Endothelial cell (in vitro differentiated cells): ENCODE data around the gene ANO3. TPM values are rescaled to one million over a fixed set of nuclear protein-coding genes. Genes with fewer than 3 reads are reported as not detected.

Experiments used
- DNase-seq: peaks from one replicate; pipeline ENCODE4 v3.0.0; 2021; ENCODE audit warnings: low spot score
- H3K27ac Mint-ChIP-seq: one replicate; pipeline ENCODE4 v1.8.0; 2021; ENCODE audit warnings: mixed read lengths, inconsistent platforms; ENCODE audit not compliant: unreplicated experiment
- H3K27me3 Mint-ChIP-seq: one replicate; pipeline ENCODE4 v1.8.0; 2021; ENCODE audit warnings: mild to moderate bottlenecking, moderate library complexity, mixed read lengths, inconsistent platforms; ENCODE audit not compliant: unreplicated experiment
- H3K36me3 Mint-ChIP-seq: one replicate; pipeline ENCODE4 v1.8.0; 2021; ENCODE audit warnings: mild to moderate bottlenecking, low read depth, mixed read lengths, inconsistent platforms; ENCODE audit not compliant: unreplicated experiment
- H3K4me1 Mint-ChIP-seq: one replicate; pipeline ENCODE4 v1.8.0; 2021; ENCODE audit warnings: mild to moderate bottlenecking, mixed read lengths, inconsistent platforms; ENCODE audit not compliant: unreplicated experiment
- H3K4me3 Mint-ChIP-seq: one replicate; pipeline ENCODE4 v1.8.0; 2021; ENCODE audit warnings: mild to moderate bottlenecking, mixed read lengths, inconsistent platforms; ENCODE audit not compliant: unreplicated experiment
- H3K9me3 Mint-ChIP-seq: one replicate; pipeline ENCODE4 v1.8.0; 2021; ENCODE audit warnings: mixed read lengths, inconsistent platforms; ENCODE audit not compliant: unreplicated experiment
- total RNA-seq: library from RNA; stranded (reverse); fragmentation: NEBNext Ultra II Directional; extraction: Animal tissue kit (Norgen Biotek cat#: 25700); gene quantifications from one replicate; pipeline ENCODE4 v1.2.1, GENCODE V29; 2021; ENCODE audit not compliant: unreplicated experiment
- TF ChIP-seq, protein P1 (sequence below): fragments of 200-600 bp; sonication (generic); IDR thresholded peaks from one replicate; pipeline ENCODE4 v1.5.0; 2021; ENCODE audit warnings: antibody characterized with exemption; ENCODE audit not compliant: unreplicated experiment

Gene ANO3
- total RNA-seq, 1 donor from 2014 or later, result 0.36 TPM

DNA sequence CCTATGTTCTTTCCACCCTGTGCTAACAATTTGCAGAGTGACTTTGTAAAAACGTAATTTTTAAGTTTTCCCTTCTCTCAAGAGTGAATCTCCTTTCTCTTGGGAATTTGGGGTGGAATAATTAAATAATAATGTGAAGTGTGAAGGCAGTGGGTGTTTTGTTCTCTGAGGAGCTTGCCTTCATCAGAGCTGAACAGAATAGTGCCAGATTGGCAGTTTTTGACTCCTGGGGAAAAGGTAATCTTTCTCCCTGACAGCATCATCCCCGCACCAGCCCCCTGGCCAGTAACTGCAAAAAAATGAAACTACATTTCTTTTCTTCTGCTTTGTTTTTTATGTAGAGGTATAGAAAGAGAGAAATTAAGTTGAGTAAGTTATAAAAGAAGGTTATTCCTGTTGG is 180.3 kb downstream of the ANO3 start:
- H3K27ac Mint-ChIP-seq, result no peak overlapping the region
- no peak overlapping the region for H3K4me3 Mint-ChIP-seq
- H3K36me3 Mint-ChIP-seq, result no peaks in the 10 kb centered on the region
- no peak for DNase-seq
- H3K9me3 Mint-ChIP-seq, result no peaks in the 10 kb centered on the region
- no peaks in the 10 kb centered on the region for H3K4me1 Mint-ChIP-seq
- TF ChIP-seq, protein P1, sequence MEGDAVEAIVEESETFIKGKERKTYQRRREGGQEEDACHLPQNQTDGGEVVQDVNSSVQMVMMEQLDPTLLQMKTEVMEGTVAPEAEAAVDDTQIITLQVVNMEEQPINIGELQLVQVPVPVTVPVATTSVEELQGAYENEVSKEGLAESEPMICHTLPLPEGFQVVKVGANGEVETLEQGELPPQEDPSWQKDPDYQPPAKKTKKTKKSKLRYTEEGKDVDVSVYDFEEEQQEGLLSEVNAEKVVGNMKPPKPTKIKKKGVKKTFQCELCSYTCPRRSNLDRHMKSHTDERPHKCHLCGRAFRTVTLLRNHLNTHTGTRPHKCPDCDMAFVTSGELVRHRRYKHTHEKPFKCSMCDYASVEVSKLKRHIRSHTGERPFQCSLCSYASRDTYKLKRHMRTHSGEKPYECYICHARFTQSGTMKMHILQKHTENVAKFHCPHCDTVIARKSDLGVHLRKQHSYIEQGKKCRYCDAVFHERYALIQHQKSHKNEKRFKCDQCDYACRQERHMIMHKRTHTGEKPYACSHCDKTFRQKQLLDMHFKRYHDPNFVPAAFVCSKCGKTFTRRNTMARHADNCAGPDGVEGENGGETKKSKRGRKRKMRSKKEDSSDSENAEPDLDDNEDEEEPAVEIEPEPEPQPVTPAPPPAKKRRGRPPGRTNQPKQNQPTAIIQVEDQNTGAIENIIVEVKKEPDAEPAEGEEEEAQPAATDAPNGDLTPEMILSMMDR, result no peak
- H3K27me3 Mint-ChIP-seq, result no peaks in the 10 kb centered on the region

DNA sequence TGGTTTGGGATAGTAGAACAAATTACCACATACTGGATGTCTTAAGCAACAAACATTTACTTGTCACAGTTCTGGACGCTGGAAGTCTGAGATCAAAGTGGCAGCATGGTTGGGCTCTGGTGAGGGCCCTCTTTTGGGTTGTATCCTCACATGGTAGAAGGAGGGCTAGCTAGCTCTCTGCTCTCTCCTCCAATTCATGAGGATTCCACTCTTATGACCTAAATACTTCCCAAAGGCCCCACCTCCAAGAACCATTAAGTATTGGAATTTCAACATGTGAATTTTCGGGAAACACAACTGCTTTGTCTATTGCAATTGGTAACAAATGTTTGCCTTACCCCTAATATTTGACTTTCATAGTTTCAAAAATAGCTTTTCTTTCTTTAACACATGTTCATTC is 187.5 kb downstream of the ANO3 start:
- no peaks in the 10 kb centered on the region for H3K36me3 Mint-ChIP-seq
- H3K27ac Mint-ChIP-seq, result no peak overlapping the region
- no peaks in the 10 kb centered on the region for H3K9me3 Mint-ChIP-seq
- TF ChIP-seq, protein P1, result no peak
- H3K27me3 Mint-ChIP-seq, result peaks cover 2% of the 10 kb centered on the region
- H3K4me3 Mint-ChIP-seq, result no peak overlapping the region
- H3K4me1 Mint-ChIP-seq, result no peaks in the 10 kb centered on the region
- DNase-seq, result no peak

DNA sequence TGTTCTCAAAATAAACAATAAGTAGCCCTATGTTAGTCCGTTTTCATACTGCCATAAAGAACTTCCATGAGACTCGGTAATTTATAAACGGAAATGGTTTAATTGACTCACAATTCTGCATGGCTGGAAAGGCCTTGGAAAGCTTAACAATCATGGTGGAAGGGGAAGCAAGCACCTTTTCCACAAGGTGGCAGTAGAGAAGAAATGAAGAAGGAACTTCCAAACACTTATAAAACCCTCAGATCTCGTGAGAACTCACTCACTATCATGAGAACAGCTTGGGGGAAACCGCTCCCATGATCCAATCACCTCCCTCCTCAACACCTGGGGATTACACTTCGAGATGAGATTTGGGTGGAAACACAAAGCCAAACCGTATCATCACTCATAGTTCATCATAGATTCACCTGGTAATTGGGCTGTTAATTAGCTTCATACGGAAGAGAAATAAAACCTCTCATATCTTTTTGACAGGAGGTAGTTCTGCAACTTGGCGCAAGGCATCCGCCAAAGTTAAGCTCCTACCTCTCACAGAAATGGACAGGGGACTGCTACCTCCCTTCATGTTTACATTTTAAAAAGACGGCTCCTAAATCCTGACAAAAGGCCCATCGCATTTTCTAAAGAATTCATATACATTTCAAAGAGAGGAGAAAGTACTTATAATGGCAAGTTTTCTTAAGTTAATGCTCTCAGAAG is 191.1 kb downstream of the ANO3 start:
- Mint-ChIP-seq H3K36me3 (no peaks in the 10 kb centered on the region), H3K9me3 (no peaks in the 10 kb centered on the region), H3K4me3 (no peak overlapping the region), H3K27ac (no peak overlapping the region), H3K27me3 (peaks cover 2% of the 10 kb centered on the region), H3K4me1 (no peaks in the 10 kb centered on the region)
- DNase-seq, result no peak
- TF ChIP-seq, protein P1, result no peak

DNA sequence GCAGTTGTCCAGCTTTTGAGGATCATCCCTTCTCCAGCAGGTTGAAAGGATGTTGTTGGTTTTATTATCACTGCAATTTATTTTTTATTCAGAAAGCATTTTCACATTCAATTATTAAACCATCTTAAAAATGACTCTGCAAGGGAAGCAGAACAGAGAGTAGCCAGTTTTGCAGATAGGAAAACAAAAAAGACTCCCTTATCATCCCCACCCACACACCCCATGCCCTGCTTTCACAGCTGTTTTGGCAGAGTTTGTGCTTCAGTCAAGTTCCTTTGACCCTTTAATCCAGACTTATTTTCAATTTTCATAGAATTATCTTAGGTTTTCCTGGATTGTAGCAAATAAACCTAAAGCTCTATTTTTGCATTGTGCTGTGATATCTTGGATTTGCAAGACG is 195.8 kb downstream of the ANO3 start:
- no peak overlapping the region for H3K27ac Mint-ChIP-seq
- H3K4me1 Mint-ChIP-seq, result no peaks in the 10 kb centered on the region
- H3K9me3 Mint-ChIP-seq, result no peaks in the 10 kb centered on the region
- no peak for DNase-seq
- H3K36me3 Mint-ChIP-seq, result no peaks in the 10 kb centered on the region
- TF ChIP-seq, protein P1, result no peak
- peaks cover 2% of the 10 kb centered on the region for H3K27me3 Mint-ChIP-seq
- no peak overlapping the region for H3K4me3 Mint-ChIP-seq

DNA sequence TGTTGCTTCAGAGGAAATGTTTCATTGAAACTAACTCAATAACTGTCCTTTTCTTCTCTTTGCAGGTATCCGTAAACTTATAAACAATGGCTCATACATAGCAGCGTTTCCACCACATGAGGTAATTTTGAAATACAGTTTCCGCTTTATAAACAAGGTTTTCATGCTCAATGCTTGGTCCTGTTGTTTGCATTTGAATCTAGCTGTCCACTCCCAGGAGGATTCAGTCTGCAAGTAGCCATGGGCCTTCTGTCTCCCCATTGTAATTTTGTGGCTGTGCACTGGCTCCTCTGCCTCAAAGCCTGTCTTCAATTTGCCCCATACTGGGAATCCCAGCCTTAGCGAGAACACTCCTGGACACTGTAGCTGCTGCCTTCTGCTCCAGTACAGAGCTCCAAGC is 205.4 kb downstream of the ANO3 start:
- Mint-ChIP-seq H3K27ac (no peak overlapping the region), H3K4me1 (peaks cover 2% of the 10 kb centered on the region), H3K4me3 (no peak overlapping the region), H3K36me3 (no peaks in the 10 kb centered on the region), H3K27me3 (peaks cover 2% of the 10 kb centered on the region), H3K9me3 (no peaks in the 10 kb centered on the region)
- DNase-seq, result no peak
- TF ChIP-seq, protein P1, result no peak
